HepG2 (cell line): Measurements from ENCODE around the gene MED25. TPM values are rescaled to one million over a fixed set of nuclear protein-coding genes. Genes with fewer than 3 reads are reported as not detected.

Experiments
- BATF2 ChIP-seq: sonication (generic); formaldehyde crosslinking; IDR thresholded peaks from 2 replicates; pipeline ENCODE4 v1.8.0; 2022; ENCODE audit warnings: mild to moderate bottlenecking, missing genetic modification reagents, moderate library complexity
- DNMT1 ChIP-seq: sonication (generic); formaldehyde crosslinking; IDR thresholded peaks from 2 replicates; pipeline ENCODE4 v1.5.1; 2020; ENCODE audit warnings: mild to moderate bottlenecking, missing genetic modification reagents
- ETS1 ChIP-seq: sonication (generic); formaldehyde crosslinking; IDR thresholded peaks from 2 replicates; pipeline ENCODE4 v1.4.0; 2020; ENCODE audit warnings: missing genetic modification reagents
- PHF5A ChIP-seq: IDR thresholded peaks from one replicate; pipeline ENCODE4 v1.6.1; 2018; ENCODE audit warnings: low read depth, missing genetic modification reagents; ENCODE audit not compliant: unreplicated experiment
- PLRG1 ChIP-seq: fragments of 450-650 bp; conservative IDR thresholded peaks from 2 replicates; pipeline ENCODE4 v1.6.1; 2016
- RBFOX2 ChIP-seq: fragments of 200-400 bp; formaldehyde crosslinking; IDR thresholded peaks from 2 replicates; pipeline ENCODE4 v1.6.1; 2017; ENCODE audit warnings: low read depth, mild to moderate bottlenecking, low read length
- SOX13 ChIP-seq, 3 experiments: fragments of 450-650 bp in 1 of 3; sonication (generic) in 1 of 3; formaldehyde crosslinking in 1 of 3; IDR thresholded peaks in 2 of 3; conservative IDR thresholded peaks in 1 of 3; 2 replicates each; pipeline versions ENCODE4 v1.5.0 to v1.6.1; 2016 to 2020; ENCODE audit warnings: antibody characterized with exemption in 1 of 3, mild to moderate bottlenecking in 1 of 3, missing compliant biosample characterization in 1 of 3, missing genetic modification reagents in 1 of 3, moderate library complexity in 1 of 3
- THRA ChIP-seq: sonication (generic); formaldehyde crosslinking; IDR thresholded peaks from 2 replicates; pipeline ENCODE4 v1.4.0; 2020; ENCODE audit warnings: missing genetic modification reagents, borderline replicate concordance
- THYN1 ChIP-seq: sonication (generic); formaldehyde crosslinking; IDR thresholded peaks from 2 replicates; pipeline ENCODE4 v1.8.1; 2023; ENCODE audit warnings: low read depth, mild to moderate bottlenecking, moderate library complexity, missing genetic modification reagents, borderline replicate concordance
- ZFP62 ChIP-seq: sonication (generic); formaldehyde crosslinking; IDR thresholded peaks from 2 replicates; pipeline ENCODE4 v1.4.0; 2020; ENCODE audit warnings: missing genetic modification reagents
- ZFY ChIP-seq: sonication (generic); formaldehyde crosslinking; IDR thresholded peaks from 2 replicates; pipeline ENCODE4 v1.4.0; 2020; ENCODE audit warnings: missing genetic modification reagents
- ZNF124 ChIP-seq: sonication (generic); formaldehyde crosslinking; IDR thresholded peaks from 2 replicates; pipeline ENCODE4 v1.4.0; 2020; ENCODE audit warnings: missing genetic modification reagents
- ZNF234 ChIP-seq: sonication (generic); formaldehyde crosslinking; conservative IDR thresholded peaks from 2 replicates; pipeline ENCODE4 v1.5.1; 2020; ENCODE audit warnings: mild to moderate bottlenecking, missing genetic modification reagents
- ZNF354B ChIP-seq: sonication (generic); formaldehyde crosslinking; IDR thresholded peaks from 2 replicates; pipeline ENCODE4 v1.8.0; 2022; ENCODE audit warnings: mild to moderate bottlenecking, missing genetic modification reagents
- ZNF687 ChIP-seq: sonication (generic); formaldehyde crosslinking; IDR thresholded peaks from 2 replicates; pipeline ENCODE4 v1.5.1; 2020; ENCODE audit warnings: mild to moderate bottlenecking, missing genetic modification reagents, moderate library complexity
- ZNF710 ChIP-seq: sonication (generic); formaldehyde crosslinking; IDR thresholded peaks from 2 replicates; pipeline ENCODE4 v1.5.0; 2020; ENCODE audit warnings: mild to moderate bottlenecking, missing genetic modification reagents, borderline replicate concordance
- ZNF816 ChIP-seq: sonication (generic); formaldehyde crosslinking; IDR thresholded peaks from 2 replicates; pipeline ENCODE4 v1.8.0; 2022; ENCODE audit warnings: missing genetic modification reagents, mild to moderate bottlenecking, borderline replicate concordance
- polyA plus RNA-seq, 8 experiments: library from polyadenylated mRNA; depleted of rRNA in 3 of 8; stranded (reverse) in 7 of 8; unstranded in 1 of 8; fragments of >200 nt; fragmentation: Illumina TruSeq in 4 of 8; extraction: Trizol in 4 of 8; gene quantifications; 2 replicates each; pipeline versions ENCODE4 v1.2.1 to v1.2.3, GENCODE V29; 2011 to 2016; ENCODE audit warnings: low read depth in 4 of 8, missing spikeins in 1 of 8, mixed read lengths in 1 of 8; ENCODE audit not compliant: insufficient read depth in 1 of 8
- total RNA-seq, 5 experiments: library from RNA; depleted of rRNA; stranded (reverse); fragments of >200 nt; fragmentation: Illumina TruSeq; extraction: Trizol; gene quantifications; 2 replicates each; pipeline ENCODE4 v1.2.3, GENCODE V29; 2016; ENCODE audit warnings: low read depth in 1 of 5

The MED25 gene
- total and polyA plus RNA-seq, 2 of the 13 experiments (the other 11 are each of a cell fraction or from before 2014, with no cell fraction given) = 11.1 to 15.1 TPM

GRCh38 chr19:49850487-49851342 lies 32.6 kb downstream of the MED25 start, which contains the start of gene PTOV1 (continued):
- TF ChIP-seq ZNF687 (CRISPR knock-in tag) (peak; percentile 82), THYN1 (CRISPR knock-in tag) (no peak), ZNF124 (CRISPR knock-in tag) (no peak), ZFY (peak; percentile 98), PHF5A (CRISPR knock-in tag) (peak; percentile 24), ZNF354B (CRISPR knock-in tag) (no peak), ZNF710 (no peak), SOX13 (IDR thresholded peaks at IDR 0.05) (peak; percentile 12; the same call in 1 of the 2 replicates), SOX13 (CRISPR knock-in tag; conservative IDR thresholded peaks at IDR 0.05 in 1 of 2, IDR thresholded peaks at IDR 0.05 in 1 of 2) (no peak), BATF2 (CRISPR knock-in tag) (no peak), DNMT1 (CRISPR knock-in tag) (peak; percentile 37; the same call in 1 of the 2 replicates), THRA (no peak), ZNF816 (CRISPR knock-in tag) (0 out of 2 replicates have a peak, but pooled peaks have one; percentile 10), ZFP62 (CRISPR knock-in tag) (no peak), RBFOX2 (peak; percentile 88), PLRG1 (no peak), ETS1 (CRISPR knock-in tag) (no peak), ZNF234 (CRISPR knock-in tag) (no peak)
